Measurements from ENCODE around the gene HSD17B4.
"Not testable (repeated sequence)": the region's sequence is repeated elsewhere in the genome, so short reads cannot be mapped to it uniquely, and the experiment has no call there.

The HSD17B4 gene

DNA sequence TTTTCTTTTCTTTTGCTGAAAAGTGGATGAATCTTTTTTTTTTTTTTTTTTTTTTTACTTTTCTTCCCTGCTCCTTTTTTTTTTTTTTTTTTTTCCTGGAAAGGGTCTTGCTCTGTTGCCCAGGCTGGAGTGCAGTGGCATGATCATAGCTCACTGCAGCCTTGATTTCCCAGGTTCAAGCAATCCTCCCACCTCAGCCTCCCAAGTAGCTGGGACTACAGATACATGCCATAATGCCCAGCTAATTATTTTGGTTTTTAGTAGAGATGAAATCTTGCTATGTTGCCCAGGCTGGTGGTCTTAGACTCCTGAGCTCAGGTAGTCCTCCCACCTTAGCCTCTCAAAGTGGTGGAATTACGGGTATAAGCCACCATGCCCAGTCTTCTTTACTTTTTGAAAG, 20.9 kb downstream of the HSD17B4 start:
- no peak for DNase-seq (ENCODE audit: extremely low read depth in 1 of 2, low read depth in 1 of 2)

DNA sequence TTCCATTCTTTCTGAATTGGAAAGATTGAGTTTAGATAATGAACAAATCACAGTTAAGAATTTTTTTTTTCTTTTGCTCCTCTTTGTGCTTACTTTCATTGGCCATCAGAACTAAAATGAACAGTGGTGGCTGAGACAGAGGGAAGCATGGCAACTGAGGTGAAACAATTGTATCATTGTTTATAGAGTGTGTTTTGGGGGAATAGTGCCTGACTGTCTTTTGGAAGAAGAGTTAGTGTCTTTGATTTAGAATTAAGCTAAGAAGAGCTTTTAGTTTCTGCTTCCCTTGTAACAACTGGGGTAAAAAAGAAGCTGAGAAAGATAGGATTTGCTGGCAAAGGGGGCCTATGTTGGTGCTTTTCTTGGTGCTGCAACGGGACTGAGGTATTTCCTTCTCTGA, 24.0 kb downstream of the HSD17B4 start:
- no peak for DNase-seq (ENCODE audit: extremely low read depth in 1 of 2, low read depth in 1 of 2)

DNA sequence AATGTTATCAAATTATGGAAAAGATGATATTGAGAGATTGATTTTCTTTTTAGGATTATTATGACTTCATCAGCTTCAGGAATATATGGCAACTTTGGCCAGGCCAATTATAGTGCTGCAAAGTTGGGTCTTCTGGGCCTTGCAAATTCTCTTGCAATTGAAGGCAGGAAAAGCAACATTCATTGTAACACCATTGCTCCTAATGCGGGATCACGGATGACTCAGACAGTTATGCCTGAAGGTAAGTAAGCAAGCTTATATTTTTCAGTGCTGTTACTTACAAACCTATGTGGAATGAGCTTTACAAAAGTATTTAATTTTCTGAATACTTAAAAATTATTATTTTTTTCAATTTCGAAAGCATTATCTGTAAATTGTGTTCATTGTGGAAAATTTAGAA, 26.5 kb downstream of the HSD17B4 start:
- DNase-seq (ENCODE audit: extremely low read depth in 1 of 2, low read depth in 1 of 2): no peak

DNA sequence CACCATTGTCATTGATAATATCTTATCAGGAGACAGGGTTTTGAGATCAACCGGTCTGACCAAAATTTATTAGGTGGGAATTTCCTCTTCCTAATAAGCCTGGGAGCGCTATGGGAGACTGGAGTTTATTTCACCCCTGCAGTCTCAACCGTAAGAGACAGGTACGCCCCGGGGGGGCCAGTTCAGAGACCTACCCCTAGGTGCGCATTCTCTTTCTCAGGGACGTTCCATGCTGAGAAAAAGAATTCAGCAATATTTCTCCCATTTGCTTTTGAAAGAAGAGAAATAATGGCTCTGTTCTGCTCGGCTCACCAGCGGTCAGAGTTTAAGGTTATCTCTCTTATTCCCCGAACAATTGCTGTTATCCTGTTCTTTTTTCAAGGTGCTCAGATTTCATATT, 28.3 kb downstream of the HSD17B4 start:
- not testable (repeated sequence) for DNase-seq (ENCODE audit: extremely low read depth in 1 of 2, low read depth in 1 of 2)

DNA sequence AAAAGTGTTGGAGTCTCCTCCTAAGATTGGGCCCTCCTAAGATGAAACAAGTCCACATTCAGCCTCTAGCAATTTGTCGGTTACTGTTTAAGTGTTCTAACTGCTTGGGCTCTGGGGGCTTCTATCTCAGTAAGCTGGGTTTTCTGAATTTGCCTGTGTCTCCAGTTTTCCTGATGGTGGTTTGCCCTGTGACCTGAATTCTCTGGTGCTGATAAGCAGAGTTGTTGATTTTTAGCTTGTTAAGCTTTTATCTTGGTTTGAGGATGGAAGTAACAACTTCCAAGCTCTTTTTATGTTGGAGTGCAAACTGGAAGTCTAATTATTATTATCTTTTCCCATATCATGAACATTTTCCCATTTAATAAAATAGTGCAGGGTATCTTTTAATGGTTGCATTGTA, 30.9 kb downstream of the HSD17B4 start:
- DNase-seq (ENCODE audit: extremely low read depth in 1 of 2, low read depth in 1 of 2): no peak

DNA sequence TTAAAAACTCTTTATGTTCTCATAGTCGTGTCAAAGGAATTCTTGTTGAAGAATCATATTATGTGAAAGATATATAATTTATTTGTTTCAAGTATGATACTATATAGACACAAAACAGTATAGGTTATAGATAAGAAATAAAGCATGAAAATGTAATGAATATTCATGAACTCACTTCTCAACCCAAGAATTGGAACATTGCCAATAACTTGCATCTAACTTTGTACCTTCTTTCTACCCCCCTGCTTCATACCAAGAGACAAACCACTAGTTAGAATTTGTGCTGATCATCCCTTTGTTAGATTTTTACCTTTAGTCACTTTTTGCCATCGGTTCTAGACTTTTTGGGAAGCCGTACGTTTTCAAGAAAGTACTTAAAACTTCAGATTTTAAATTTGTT, 32.6 kb downstream of the HSD17B4 start:
- DNase-seq (ENCODE audit: extremely low read depth in 1 of 2, low read depth in 1 of 2): no peak

DNA sequence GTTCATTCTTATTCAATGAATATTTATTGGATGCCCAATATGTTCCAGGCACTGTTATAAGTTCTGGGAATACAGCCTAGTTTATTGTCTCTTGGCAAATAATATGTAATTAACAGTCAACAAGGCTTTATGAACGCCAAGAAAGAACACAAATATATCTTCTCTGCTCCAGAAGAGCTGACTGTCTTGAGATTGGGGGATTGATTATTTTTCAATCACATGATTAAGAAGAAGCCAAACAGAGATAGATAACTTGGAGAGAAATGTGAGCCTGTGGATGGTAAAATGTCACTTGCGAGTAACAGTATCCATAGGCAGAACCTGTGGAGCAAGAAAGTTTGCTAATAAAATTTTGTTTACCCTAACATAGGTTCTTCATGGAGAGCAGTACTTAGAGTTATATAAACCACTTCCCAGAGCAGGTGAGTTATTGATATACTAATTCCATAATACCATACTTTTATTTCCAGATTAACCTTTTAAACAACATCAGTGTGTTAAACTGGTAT, 49.4 kb downstream of the HSD17B4 start:
- no peak for DNase-seq (ENCODE audit: extremely low read depth in 1 of 2, low read depth in 1 of 2)

DNA sequence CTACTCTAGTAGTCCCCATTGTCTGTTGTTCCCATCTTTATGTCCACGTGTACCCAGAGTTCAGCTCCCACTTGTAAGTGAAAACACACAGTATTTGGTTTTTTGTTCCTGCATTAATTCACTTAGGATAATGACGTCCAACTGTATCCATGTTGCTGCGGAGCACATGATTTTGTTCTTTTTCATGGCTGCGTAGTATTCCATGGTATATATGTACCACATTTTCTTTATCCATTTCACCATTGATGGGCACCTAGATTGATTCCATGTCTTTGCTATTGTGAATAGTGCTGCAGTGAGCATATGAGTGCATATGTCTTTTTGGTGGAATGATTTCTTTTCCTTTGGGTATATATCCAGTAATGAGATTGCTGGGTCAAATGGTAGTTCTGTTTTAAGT, 51.6 kb downstream of the HSD17B4 start:
- DNase-seq (ENCODE audit: extremely low read depth in 1 of 2, low read depth in 1 of 2): not testable (repeated sequence)

DNA sequence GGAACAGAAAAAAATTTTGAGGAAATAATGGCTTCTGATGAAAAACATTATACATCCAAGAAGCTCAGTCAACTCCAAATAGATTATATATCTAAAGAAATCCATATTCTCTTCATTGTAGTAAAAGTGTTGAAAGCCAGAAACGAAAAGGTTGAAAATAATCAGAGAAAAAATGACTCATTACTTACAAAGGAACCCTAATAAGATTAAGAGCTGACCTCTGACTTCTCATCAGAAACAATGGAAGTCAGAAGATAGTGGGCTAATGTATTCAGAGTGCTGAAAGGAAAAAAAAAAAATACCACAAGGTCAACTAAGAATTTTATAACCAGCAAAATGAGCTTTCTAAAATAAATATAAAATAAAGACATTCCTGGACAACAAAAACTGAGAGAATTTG, 60.0 kb downstream of the HSD17B4 start:
- DNase-seq (ENCODE audit: extremely low read depth in 1 of 2, low read depth in 1 of 2): no peak

DNA sequence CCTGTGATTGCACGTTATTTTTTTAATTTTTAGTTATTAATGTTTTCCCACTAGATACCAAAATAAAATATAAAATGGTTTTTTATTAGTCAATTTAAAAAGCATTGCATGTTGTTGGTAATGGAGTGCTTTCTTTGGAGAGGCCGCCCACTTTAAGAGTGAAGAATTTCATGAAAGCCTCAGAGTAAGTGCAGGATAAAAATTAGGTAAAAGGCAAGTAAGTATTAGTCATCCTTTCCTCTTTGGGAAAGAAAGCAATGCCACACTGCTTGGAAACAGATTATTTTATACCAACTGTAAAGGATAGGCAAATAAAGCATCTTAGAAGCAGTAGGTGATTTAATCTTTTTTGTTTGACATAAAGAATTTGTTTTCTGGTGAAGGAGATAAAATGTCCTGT, 62.9 kb downstream of the HSD17B4 start:
- DNase-seq (ENCODE audit: extremely low read depth in 1 of 2, low read depth in 1 of 2): no peak

DNA sequence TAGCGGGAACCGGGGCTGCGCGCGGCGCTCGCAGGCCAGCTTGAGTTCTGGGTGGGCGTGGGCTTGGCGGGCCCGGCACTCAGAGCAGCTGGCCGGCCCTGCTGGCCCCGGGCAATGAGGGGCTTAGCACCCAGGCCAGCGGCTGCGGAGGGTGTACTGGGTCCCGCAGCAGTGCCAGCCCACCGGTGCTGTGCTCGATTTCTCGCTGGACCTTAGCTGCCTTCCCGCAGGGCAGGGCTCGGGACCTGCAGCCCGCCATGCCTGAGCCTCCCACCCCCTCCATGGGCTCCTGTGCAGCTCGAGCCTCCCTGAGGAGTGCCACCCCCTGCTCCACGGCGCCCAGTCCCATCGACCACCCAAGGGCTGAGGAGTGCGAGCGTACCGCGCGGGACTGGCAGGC, 64.8 kb downstream of the HSD17B4 start:
- not testable (repeated sequence) for DNase-seq (ENCODE audit: extremely low read depth in 1 of 2, low read depth in 1 of 2)

DNA sequence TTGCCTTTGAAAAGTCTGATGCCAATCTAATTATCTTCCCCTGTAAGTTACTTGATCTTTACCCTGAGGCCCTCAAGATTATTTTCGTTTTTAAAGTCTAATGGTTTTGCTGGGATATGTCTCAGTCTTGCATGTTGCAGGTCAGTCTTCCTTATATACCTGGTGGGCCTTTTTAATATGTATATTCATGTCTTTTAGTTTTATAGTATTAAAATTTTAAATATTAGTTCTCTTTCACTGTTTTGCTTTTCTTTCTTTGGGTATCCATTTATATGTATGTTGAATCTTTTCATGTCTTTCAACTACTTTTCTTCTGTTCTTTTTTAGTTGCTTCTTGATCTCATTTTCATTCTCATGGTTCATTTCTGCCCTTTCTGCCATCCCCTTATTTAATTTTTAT, 68.9 kb downstream of the HSD17B4 start:
- DNase-seq (ENCODE audit: extremely low read depth in 1 of 2, low read depth in 1 of 2): no peak

DNA sequence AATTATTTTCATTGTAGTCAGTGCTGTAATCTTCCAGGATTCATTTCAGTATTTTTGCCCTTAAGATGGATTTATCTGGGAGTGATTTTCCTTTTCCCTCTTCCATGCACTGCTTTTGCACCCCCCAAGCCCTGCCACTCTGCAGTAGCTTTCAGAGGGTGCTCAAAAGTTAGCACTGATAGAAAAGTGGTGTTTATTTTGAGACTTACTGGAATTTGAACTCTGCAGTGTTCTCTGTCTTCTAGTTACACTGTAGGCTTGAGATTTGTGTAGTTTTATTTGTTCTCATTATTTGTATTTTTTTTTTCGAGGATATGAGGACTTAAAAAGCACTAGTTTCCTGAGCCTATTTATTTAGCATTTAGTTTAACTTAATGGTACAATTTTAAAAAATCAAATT, 70.5 kb downstream of the HSD17B4 start:
- DNase-seq (ENCODE audit: extremely low read depth in 1 of 2, low read depth in 1 of 2): no peak

DNA sequence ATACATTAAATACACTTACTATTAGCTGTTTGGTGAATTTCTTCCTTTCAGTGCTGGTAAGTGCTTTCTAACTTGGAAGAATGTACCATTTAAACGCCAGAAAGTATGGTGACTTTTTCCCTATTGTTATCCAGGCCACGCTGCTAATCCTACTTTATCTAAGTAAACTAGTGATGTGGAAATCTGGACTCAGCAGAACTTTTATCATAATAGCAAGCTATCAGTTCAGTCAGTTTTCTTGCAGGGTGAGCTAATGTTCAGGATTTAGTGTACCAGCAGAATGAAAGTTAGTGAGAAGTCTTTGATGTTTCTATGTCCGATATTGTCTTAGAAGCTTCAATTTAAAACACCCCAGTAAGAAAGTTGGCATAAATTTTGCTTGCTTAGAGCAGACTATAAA, 72.2 kb downstream of the HSD17B4 start:
- DNase-seq (ENCODE audit: extremely low read depth in 1 of 2, low read depth in 1 of 2): no peak

DNA sequence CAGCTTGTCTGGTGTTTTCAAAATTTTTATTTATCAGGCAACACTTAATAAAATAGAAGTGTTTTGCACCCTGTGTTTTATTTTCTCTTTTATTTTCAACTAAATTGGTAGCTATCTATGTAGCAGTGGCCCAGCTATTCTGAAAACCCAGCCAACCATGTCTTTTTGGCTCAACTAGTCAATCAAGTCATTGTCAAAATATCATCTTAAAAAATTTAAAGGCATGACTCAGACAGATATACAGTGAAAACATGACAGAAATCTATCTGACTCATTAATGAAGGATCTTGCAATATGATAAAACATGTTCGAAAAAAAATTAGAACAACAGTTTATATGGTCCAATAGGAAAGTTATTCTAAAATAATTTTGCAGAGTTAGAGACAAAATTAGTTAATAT, 75.1 kb downstream of the HSD17B4 start:
- no peak for DNase-seq (ENCODE audit: extremely low read depth in 1 of 2, low read depth in 1 of 2)

DNA sequence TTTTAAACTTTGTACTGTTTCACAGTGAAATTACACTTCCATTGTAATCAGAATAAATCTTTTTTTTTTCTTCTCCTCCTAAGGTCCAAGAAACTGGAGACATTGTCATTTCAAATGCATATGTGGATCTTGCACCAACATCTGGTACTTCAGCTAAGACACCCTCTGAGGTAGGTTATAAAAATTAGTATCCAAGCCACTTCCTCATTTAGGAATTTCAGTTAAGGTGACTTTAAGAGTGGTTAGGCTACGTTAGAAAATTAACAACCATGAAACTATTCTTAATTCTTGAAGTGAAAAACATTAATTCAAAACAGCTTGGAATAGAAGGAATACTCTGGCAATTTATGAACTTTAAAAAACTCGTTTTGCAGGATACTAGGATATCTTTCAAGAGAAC, 77.5 kb downstream of the HSD17B4 start:
- DNase-seq (ENCODE audit: extremely low read depth in 1 of 2, low read depth in 1 of 2): no peak

DNA sequence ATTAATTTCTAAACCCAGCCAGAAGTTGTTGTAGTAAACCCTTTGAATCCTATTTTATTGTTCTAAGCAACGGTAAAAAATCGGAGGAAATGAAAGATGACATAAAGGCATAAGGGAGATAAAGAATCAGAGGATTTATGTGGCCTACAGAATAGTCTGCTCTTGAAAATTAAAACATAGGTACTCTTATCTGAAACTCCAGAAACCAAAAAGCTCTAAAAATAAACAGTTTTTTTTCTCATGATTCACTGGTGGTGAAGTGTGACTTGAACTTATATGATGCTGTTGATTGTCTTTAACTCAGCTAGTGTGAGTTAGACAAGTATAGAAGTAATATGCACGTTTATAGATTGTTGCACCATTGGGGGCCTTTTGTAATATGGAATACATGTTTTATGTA, 80.3 kb downstream of the HSD17B4 start:
- no peak for DNase-seq (ENCODE audit: extremely low read depth in 1 of 2, low read depth in 1 of 2)

DNA sequence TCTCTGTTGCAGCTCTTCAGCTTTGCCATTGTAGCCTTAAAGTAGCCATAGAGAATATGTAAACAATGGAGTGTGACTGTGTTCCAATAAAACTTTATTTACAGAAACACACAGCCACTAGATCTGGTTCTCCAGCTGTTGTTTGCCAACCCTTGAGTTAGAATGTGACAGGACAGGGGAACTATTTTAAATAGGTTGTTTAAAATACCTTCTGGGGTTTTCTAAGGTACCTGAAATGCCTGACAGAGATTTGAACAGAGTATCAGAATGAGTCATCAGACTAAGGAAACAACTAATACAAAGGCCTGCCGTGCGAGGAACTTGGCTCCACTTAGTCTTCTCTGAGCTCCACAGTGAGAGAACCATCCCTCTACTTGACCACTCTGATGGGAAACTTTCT, 85.4 kb downstream of the HSD17B4 start:
- DNase-seq (ENCODE audit: extremely low read depth in 1 of 2, low read depth in 1 of 2): no peak

DNA sequence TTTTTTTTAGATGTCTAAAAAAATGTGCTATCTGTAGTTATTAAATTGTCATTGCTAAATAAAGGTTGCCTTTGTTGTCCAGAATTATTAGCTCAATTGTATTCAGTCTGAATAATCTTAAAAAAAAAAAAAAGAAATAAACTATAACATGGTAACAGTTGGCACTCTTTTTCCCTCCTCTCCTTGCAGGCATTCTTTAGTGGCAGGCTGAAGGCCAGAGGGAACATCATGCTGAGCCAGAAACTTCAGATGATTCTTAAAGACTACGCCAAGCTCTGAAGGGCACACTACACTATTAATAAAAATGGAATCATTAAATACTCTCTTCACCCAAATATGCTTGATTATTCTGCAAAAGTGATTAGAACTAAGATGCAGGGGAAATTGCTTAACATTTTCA, 89.4 kb downstream of the HSD17B4 start:
- DNase-seq (ENCODE audit: extremely low read depth in 1 of 2, low read depth in 1 of 2): no peak

DNA sequence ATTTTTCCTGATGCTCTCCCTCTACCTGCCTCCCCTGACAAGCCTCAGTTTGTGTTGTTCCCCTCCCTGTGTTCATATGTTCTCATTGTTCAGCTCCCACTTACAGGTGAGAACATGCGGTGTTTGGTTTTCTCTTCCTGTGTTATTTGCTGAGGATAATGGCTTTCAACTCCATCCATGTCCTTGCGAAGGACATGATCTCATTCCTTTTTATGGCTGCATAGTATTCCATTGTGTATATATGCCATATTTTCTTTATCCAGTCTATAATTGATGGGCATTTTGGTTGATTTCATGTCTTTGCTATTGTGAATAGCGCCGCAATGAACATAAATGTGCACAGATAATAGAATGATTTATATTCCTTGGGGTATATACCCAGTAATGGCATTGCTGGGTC, 99.5 kb downstream of the HSD17B4 start:
- DNase-seq (ENCODE audit: extremely low read depth in 1 of 2, low read depth in 1 of 2): no peak

DNA sequence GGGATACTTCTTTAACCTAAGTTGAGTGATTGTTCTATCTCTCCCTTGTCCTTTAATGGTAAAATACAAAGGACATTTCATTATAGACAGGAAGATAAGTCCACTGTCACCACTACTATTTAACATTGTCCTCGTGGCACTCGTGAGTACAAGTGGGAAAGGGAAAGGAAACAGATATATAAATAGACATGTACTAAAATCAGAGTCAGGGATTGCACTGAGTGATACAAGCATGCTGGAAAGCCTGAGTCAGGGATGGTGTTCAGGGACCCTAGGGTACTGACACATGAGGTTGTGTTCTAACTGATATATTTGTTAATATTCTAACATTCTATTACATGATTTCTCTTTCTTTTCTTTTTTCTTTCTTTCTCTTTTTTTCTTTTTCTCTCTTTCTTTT, 102.3 kb downstream of the HSD17B4 start:
- DNase-seq (ENCODE audit: extremely low read depth in 1 of 2, low read depth in 1 of 2): no peak

DNA sequence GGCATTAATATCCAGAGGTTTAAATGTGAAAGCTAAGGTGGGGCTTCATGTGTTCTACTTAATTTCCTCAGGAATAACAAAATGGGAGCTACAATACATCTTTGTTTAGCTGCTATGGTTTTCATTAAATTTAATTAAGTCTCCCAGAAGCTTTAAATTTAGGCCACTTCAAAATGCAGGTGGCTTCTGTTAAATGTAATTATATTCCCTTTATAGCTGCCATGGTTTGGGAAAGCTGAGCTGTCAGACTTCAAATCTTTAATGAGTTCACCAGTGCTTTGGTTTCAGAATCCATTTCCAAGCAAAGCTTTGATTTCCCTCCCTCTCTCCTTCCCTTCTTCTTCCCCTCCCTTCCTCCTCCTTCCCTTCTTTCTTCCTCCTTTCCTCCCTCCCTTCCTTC, 118.6 kb downstream of the HSD17B4 start:
- no peak for DNase-seq (ENCODE audit: extremely low read depth in 1 of 2, low read depth in 1 of 2)

DNA sequence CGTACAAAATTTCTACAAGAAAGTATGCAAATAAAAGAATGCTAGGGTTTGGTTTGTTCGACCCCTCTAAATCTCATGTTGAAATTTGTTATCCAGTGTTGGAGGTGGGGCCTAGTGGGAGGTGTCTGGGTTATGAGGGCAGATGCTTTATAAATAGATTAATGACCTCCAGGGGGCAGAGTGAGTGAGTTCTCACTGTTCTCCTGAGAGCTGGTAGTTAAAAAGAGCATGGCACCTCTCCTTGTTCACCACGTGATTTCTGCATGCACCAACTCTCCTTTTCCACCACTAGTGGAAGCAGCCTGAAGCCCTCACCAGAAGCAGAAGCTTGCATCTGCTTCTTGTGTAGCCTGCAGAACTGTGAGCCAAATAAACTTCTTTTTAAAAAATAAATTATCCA, 126.6 kb downstream of the HSD17B4 start:
- no peak for DNase-seq (ENCODE audit: extremely low read depth in 1 of 2, low read depth in 1 of 2)

DNA sequence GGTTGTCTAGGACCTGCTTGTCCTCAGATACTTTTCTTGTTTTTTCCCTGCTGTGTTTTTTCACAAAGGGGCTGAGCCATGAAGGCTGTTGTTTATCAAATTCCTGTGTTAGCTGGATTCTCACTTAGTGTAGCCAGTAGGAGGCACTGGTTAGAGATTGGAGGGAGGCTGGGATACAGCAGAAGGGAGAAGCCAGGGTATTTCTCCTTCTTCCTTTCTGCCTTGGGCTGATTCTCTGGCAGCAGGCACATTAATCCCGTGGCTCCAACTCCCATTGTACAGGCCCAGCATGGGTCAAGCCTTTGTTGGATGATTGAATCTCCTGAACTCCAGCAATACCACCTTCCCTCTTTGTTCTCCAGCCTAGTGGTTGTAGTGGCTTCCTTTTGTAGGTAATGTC, 130.7 kb downstream of the HSD17B4 start:
- no peak for DNase-seq (ENCODE audit: extremely low read depth in 1 of 2, low read depth in 1 of 2)
